IPS DF 4.7 (cell line): Measurements from ENCODE around the gene CLEC16A.

Experiments
- DNase-seq: peaks from one replicate; pipeline ENCODE4 v3.0.0-alpha.2; 2013; ENCODE audit warnings: low spot score; ENCODE audit errors: extremely low read depth

CLEC16A gene

DNA sequence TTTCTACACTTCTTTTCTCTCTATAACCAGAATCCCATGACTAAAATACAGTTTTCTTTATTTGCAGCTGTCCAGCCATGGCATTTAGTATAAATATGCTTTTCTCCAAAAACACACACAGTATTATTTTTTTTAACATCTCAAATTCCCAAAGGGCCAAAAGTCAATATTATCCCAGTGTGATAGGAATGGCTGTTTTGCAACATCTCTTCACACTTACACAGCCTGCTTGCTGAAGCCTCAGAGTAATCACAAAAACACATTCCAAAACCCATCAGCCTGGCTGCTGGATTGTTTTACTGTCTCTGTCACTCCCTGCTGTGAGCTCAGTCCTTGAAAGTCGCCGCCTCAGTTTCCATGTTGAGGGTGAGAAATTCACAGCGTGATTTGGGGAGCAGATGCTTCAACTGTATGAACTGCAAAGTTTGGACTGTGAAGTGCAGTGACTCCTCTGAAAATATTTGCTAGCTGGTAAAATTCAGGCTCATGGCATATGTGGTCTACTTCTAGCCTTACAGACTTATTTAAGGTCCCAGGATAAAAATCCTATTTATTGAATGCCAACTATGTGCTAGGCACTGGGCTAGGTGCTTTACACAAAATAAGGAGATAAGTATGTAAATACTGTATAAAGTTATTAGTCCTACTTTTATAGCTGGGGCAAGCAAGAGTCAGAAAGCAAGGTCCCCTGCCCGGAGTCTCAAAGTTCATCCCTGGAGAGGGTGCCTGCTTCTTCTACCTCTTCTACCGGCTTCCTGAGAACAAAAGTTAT is 195.1 kb downstream of the CLEC16A start:
- DNase-seq = no peak

DNA sequence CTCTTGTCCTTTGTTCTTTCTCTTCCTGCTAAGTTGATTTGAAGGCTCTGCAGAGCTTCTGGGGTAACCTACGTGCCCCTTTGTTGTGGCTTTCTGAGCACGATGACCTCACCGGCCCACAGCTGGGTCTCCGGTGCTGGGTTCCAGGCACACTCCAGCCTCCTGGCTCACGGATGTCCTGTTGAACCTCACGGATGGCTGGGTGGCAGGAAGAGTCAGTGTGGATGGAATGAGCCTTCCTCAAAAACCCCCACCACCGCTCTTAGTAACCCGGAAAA is 195.7 kb downstream of the CLEC16A start:
- DNase-seq = no peak

DNA sequence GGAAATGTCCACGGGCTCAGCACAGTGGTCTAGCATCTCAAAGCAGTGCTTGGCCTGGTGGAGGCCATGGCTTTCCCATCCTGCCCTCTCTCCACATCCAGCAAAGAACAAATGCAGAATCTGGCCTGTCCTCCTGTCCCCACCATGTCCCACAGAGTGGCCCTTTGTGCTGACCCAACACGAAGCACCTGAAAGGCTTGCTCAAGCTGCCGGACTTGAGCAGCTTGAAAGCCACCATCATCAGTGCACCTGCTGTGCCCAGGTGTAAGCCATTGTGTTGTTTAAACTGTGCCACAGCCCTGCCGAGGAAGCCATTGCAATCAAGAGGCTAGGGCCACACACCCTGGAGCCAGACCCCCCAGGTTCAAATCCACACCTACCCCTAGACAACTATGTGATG is 196.1 kb downstream of the CLEC16A start:
- no peak for DNase-seq

DNA sequence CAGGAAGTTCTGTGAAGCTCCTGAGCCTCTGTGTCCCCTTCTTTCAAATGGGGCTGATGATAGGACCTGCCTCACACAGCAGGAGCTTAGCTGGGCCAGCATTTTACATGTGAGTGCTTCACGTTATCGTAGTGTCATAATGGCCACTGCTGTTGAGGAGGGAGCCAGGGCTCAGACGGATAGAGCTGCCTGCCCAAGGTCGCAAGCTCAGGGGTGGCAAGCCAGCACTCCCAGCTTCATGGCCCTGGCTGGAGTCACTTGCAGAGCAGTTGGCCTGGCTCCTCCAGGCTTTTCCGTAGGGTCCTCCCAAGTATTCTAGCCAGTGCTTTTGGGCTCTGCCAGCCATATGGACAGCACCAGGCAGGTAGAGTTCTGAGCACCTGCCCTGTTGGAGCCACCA is 196.5 kb downstream of the CLEC16A start:
- no peak for DNase-seq

DNA sequence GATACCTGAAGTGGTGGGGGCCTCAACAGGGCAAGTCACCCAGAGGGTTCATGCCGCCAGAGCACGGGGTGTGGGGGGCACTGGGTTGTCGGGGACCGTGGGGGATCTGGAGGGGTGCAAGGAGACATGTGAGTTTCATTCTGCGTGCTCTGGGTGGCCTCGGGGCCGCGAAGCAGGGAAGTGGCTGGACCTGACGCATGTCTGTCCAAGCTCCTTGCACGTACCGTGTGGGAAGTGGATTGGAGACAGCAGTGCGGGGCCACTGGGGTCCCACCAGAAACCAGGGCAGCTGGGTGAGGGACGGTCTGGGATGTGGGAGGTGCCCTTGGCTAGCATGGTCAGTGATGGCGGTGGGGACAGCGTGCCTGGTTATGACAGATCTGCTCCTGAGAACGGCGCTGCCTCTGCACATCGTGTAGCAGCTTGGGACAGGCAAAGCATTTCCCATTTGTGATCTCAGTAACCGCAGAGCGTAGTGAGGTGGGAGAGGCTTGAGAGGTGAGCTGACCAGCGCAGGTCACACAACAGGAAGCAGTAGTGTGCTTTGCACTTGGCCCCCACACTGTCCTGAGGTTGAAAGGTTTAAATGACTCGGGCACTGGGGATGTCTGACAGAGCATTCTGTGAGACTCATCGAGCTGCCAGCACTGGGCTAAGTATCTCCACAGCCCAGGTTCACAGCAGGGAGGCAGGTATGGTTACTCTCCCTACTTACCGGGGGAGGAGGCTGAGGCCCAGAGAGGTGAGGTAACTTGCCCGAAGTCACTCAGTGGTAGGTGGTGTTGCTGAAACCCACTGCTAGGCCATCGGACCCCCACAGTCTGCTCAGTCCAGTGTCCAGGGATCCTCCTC is 197.3 kb downstream of the CLEC16A start:
- no peak for DNase-seq

DNA sequence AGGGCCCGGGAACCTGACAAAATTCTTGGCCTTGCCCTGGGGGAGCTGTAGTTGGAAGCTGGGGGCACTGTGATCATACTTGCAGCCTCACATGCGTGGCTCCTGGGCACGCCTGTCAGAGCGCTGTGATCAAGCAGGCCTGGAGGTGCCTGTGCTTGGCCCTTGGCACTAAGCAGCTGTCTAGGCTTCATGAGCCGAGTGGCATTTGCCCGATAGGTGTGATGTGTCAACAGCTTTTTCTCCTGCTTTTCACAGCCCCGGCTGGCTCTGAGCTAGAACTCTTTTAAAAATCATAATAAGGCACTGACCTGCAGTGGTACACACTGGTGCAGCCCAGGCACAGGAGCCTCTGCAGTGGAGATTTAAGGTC is 197.9 kb downstream of the CLEC16A start:
- DNase-seq = no peak

DNA sequence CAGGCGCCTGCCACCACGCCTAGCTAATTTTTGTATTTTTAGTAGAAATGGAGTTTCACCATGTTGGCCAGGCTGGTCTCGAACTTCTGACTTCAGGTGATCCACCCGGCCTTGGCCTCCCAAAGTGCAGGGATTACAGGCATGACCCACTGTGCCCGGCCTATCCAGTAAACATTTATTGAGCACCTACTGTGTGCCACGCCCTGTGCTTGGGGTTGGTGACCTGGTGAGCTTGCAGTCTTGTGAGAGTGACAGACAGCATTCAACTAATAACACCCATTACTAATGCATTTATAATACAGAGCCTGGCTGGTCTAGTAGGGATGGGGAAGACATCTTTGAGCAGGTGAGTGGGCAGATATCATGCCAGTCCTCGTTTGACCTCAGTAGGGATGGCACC is 198.6 kb downstream of the CLEC16A start:
- no peak for DNase-seq

DNA sequence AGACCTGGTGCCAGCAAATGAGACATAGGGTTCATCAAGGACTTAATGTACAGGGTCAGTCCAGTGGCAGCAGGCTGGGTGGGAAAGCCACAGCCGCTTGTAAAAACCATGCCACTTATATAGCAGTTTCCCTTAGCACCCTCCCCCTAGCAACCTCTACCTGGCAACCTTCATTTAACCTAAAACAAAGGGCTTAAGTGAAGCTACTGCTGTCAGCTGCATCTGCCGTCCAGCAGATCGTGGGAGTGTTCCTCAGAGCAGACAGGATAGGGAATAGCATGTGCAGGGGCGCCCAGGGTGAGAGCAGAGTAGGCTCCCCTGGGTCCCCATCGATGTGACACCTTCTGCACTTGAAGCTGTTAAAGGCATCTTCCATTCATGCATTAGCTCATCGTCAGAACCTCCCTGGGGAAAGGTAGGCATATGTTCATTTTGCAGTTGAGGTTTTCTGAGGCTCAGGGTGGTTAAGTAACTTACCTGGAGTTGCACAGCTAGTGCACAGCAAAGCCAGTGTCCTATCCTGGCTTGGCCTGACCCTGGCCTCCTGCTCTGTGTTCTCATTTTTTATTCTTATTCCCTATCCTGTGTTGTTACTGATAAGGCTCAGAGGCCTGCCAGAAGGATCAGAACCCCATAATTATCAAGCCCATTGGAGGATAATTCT is 199.1 kb downstream of the CLEC16A start:
- DNase-seq = no peak

DNA sequence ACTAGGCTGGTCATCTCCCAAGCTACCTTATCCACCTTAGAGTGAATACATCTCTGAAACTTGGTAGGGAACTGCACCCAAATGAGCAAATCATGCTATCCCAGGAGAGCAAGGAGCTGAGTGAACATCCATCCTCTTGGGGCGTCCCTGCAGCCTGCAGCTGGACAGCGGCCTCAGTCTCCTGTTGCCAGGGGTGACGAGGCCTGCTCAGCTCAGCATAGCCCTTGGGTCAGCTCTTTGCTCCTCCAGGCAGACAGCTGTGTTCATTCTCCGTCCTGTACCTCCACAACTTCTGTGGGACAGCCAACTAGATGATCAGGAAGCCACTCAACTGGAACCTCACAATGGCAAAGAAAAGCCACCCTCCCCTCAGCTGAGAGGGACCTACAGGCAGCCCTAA is 199.8 kb downstream of the CLEC16A start:
- no peak for DNase-seq

DNA sequence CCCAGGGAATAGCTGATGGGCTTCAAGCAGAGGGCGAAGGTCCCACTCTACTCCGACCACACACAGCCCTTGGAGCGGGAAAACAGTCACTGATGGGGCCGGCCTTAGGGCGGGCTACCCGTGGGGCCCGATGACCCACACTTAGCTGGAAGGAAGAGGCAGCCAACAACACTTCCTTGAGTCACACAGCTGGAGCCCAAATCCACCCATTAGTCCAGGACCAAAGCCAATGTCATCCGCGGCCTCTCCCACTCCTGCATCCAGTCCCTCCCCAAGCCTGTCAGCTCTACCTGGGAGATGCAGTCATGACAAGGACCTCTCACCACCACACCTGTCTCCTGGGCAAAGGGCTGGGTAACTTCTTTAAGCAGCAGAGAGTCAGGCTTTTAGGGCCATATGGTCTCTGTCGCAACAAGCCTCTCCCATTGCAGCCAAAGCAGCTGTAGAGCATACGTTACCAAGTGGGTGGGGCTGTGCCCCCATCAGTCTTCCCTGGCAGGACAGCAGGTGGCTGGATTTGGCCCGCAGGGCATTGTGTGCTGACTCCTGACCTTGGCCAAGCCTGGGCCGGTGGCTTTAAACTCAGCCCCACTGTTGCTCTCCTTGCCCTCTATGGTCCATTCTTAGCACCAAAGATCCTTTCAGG is 200.9 kb downstream of the CLEC16A start:
- no peak for DNase-seq

DNA sequence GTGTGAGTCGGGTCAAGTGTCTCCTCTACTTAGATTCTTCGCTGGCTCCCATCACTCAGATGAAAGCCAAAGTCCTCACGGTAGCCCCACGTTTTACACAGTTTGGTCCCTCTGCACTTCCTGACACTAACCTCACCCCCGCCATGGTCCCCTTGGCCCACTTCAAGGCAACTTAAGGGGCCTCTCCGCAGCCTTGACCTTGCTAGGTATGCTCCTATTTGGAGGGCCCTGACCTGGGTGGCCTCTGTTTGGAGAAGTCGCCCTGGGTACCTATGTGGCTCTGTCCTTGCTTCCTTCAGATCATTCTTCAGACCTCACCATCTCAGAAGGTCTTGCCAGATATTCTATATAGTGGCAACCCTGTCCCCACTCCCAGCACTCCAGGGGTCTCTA is 201.5 kb downstream of the CLEC16A start:
- no peak for DNase-seq

DNA sequence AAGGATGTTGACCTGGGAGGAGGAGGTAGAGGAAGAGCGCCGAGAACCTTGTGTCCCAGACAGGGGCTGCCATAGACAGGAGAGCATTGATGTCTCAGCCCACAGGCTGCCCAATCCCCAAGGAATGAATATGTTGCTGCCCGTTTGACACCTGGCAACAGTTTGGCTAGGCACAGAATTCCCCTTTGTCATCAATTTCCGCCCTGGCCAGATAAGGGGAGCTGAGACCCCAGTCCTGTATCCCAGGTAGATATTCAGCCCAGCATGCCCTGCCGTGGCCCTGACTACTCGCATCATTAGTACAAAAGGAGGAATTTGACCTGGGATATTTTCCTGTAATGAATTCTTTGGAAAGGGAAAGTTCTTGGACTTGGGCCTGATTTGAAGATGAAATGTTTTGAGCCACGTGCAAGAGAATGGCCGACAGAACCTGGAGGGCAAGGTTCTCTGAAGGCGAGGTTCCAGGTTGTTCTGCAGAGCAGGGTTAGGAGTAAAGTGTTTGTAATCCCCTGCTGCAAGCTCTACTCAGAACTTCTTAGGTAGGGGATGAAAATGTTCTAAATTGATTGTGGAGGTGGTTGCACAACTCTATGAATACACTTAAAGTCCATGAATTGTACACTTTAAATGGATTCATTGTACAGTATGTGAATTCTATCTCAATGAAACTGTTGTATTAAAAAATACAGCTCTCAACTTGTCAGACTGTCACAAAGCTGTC is 202.8 kb downstream of the CLEC16A start:
- no peak for DNase-seq

DNA sequence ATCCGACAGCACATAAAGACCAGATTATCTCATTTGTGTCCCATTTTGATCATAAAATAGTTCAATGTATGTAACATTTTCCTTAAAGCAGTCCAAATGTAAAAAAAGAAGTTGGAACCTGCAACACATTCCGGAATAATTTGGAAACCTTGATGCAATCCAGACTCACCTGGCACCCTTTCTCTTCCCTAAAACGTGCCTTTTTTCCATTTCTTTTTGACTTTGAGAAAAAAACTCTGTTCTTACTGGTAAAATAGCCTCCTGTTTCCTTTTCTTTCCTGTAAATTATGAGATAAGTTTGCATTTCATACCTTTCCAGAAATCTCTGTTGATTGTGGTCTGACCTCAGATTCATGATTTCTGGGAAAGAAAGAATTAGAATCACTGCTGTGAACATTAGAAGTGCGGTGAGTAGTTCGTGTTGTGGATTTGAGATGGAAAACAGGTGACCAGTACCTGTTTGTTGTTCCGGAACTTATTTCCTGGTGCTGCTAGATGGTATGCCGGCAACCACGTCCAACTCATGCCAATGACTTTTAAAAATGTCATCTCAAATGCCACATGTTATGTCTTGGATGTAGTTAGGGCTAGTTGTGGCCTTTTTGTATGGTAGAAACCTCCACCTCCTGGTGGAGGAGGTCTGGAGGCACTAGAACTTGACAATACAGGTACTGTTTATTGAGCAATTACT is 203.5 kb downstream of the CLEC16A start:
- no peak for DNase-seq

DNA sequence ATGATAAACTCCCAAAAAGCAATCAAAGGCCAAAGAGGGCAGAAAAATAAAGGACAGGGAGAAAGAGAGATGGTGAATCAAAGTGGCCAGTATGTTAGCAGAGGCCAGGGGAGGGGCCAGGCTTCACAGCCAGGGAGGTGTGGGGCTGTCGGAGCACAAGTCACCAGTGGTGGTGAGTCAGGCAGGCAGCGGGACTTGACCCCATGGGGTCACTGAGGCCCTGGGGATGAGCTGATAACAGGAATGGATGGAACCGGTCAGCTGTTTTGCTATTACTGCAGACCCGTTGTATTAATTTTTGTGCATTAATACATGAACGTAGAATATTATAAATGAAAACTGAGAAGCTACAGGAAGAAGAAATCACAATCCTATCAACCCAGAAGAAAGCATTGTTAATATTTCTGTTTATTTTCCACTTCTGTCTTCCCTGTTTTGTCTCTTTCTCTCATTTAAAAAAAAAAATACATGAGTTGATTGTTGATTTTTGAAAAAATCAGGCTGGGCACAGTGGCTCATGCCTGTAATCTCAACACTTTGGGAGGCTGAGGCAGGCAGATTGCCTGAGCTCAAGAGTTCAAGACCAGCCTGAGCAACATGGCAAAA is 204.8 kb downstream of the CLEC16A start:
- no peak for DNase-seq

DNA sequence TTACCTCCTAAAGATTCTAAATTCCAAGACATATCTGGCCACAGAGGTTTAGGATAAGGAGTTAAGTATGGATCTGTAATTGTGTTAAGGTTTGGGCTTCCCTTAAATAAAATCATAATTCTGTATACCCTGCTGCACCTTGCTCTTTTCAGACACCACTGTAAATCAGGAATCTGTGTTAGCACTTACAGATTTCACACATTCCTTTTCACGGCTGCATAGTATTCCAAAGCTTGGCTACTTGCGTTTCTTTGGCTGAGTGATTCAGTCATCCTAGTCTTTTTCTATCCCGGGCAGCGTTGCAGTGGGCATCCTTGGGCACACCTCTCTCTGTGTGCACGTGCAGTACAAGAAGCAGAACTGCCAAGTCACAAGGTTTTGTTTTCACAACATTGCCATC is 205.8 kb downstream of the CLEC16A start:
- DNase-seq = no peak

DNA sequence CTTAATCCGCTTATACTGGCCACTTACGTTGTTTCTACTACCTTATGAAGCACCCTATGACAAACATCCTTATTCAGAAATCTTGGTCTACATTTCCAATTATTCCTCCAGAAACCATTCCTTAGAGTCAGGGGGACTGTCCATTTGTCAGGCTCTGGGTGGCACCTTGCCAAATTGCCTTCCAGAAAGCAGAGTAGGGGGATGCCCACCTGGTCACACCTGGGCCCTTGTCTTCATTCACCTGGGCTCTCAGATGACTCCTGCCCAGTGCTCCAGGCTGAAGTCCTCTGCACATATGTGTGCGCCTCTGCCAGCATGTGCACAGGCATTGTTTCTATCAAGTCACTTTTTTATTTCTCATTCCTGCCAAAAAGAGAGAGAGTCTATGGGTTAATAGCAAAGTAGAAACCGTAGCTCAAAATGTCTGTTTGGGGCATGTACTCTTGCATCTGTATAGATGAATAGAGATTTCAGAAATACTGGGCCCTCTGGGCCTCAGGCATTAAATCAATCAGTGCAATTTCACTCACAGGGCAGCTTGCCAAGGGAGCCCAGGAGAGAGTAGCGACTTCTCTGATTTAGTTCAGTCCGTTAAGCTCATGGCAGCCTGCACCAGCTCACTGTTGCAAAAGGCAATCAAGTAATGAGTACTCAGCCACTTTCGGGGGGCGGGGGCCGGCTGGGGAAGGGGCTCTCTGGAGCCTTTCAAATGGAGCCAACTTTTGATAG is 207.0 kb downstream of the CLEC16A start:
- DNase-seq = no peak

DNA sequence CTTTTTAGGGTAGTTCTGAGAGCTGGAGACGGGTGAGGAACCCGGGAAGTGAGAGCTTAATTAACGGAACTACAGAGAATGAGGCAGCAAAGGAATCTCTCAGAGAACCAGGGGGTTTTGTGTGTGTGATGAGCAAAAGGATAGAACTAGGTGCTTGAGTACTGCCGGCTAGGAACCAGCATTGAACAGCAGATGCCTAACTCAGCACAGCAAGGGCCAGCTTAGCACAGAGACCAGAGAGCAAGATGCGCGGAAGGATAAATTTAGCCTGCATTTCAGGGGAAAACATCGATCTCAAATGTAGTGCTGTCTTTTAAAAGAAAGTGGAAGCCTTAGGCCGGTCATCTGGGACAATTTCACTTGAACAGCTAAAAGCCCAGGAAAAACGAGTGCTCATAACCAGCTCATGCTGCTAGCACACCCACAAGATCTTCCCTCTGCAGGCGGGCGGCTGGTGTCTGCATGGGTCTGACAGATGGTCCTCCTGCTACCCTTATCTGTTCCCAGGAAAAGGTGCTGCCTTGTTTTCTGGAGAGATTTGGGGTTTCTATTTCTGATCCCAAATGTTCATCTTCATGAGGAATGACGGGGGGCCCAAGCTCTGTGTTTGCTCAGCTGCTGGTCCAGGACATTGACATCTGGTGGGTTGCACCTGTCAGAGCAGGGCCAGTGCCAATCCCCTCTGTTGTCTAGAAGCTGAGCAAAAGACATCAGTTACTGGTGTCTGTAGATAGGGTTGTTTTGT is 207.7 kb downstream of the CLEC16A start:
- DNase-seq = no peak

DNA sequence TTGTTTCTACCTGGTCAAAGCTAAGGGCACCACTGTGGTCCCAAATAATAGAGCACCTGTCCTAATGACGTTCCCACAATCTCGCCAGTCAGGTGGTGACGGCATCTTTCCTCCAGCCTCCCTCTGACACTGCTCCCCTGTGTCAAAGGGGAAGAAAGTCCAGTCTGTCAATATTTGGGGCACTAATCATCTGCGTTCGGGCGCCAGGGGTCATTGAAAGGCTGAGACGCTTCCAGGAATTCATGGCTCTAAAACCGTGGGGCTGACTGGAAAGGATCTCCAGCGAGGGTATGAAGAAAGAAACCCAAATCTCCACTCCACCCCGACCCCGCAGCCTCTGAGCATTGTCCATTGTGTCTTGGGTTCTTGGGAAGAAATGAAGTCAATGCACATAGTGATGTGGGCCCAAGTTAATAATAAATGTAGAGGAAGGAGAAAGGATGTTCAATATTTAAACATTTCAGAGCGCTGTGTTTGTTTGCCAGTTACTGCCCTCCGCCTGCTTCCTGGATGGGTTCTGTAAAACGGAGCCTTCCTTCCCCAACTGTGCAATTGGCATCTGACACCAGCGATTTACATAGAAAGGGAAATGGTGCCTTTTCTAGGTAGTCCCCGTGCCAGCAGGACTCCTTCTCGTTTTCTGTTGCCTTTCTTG is 208.4 kb downstream of the CLEC16A start:
- no peak for DNase-seq
